Endothelial cell of umbilical vein (primary cell): ENCODE measurements around the gene AK5. TPM values are rescaled to one million over a fixed set of nuclear protein-coding genes. Genes with fewer than 3 reads are reported as not detected.

Experiments
- BruUV-seq: library from RNA; stranded (reverse); fragments of 400-500 nt; replicated peaks from 2 replicates; lab custom pipeline; 2021; lab: Mats Ljungman, UMichigan
- CTCF ChIA-PET: fragments of 300-600, 350-600 bp; sonication (Branson Sonifier 250); formaldehyde crosslinking; loops from one replicate; lab custom pipeline; 2021; ENCODE audit warnings: antibody characterized with exemption, inconsistent platforms; lab: Charles Lee
- POLR2A ChIA-PET: fragments of 300-600, 350-600 bp; sonication (Branson Sonifier 250); formaldehyde crosslinking; loops from one replicate; lab custom pipeline; 2021; ENCODE audit warnings: antibody characterized with exemption, inconsistent platforms; lab: Charles Lee
- DNase-seq: peaks from one replicate; pipeline ENCODE4 v3.0.0-alpha.2; 2011; ENCODE audit warnings: low read depth, low spot score
- FAIRE-seq: peaks from 2 replicates; lab custom pipeline; 2011; peaks lifted over from hg19 to GRCh38; lab: Jason Lieb, UNC
- H2AFZ ChIP-seq: 2 replicates; pipeline ENCODE4 v1.6.0; 2012; ENCODE audit warnings: low read depth, low read length, control low read depth, inconsistent platforms
- H3K27ac ChIP-seq: 2 replicates; pipeline ENCODE4 v1.5.1; 2011; ENCODE audit warnings: low read depth, mild to moderate bottlenecking, control low read depth, low read length, moderate library complexity; ENCODE audit not compliant: insufficient read depth
- H3K27me3 ChIP-seq, 2 experiments: 2 replicates each; pipeline versions ENCODE4 v1.6.0 to v1.6.1; 2011; ENCODE audit warnings: low read length in 2 of 2, mixed read lengths in 1 of 2; ENCODE audit not compliant: control insufficient read depth in 2 of 2, insufficient read depth in 2 of 2
- H3K36me3 ChIP-seq, 2 experiments: 2 replicates in 1 of 2; 3 replicates in 1 of 2; pipeline ENCODE4 v1.5.1; 2011; ENCODE audit warnings: low read length in 2 of 2, mild to moderate bottlenecking in 1 of 2, moderate library complexity in 1 of 2; ENCODE audit not compliant: control insufficient read depth in 2 of 2, insufficient read depth in 2 of 2; ENCODE audit errors: extremely low read depth in 1 of 2
- H3K4me1 ChIP-seq: 3 replicates; pipeline ENCODE4 v1.5.1; 2011; ENCODE audit warnings: mild to moderate bottlenecking, low read length; ENCODE audit not compliant: control insufficient read depth, insufficient read depth; ENCODE audit errors: extremely low read depth
- H3K4me2 ChIP-seq: 2 replicates; pipeline ENCODE4 v1.6.1; 2011; ENCODE audit warnings: low read length, control low read depth, mixed read lengths; ENCODE audit not compliant: insufficient read depth
- H3K4me3 ChIP-seq, 3 experiments: fragments of 200-600 bp in 1 of 3; sonication (generic), shearing (Covaris generic) in 1 of 3; replicated peaks in 1 of 3; 2 replicates each; pipeline ENCODE4 v1.5.1; 2011 to 2016; ENCODE audit warnings: control low read depth in 3 of 3, low read length in 3 of 3, mild to moderate bottlenecking in 2 of 3, inconsistent platforms in 1 of 3, low read depth in 1 of 3, moderate library complexity in 1 of 3; ENCODE audit not compliant: insufficient read depth in 1 of 3
- H3K79me2 ChIP-seq: 2 replicates; pipeline ENCODE4 v1.6.0; 2012; ENCODE audit warnings: low read length, inconsistent platforms; ENCODE audit not compliant: control insufficient read depth, insufficient read depth
- H3K9ac ChIP-seq: replicated peaks from 2 replicates; pipeline ENCODE3; 2011; ENCODE audit warnings: low read length, control low read depth; ENCODE audit not compliant: insufficient read depth; ENCODE audit errors: extremely low read depth
- H3K9me1 ChIP-seq: replicated peaks from 3 replicates; pipeline ENCODE4 v1.6.0; 2011; ENCODE audit warnings: mild to moderate bottlenecking, low read length; ENCODE audit not compliant: control insufficient read depth, insufficient read depth; ENCODE audit errors: extremely low read depth
- H3K9me3 ChIP-seq: replicated peaks from 2 replicates; pipeline ENCODE4 v1.5.1; 2012; ENCODE audit warnings: low read length, inconsistent platforms; ENCODE audit not compliant: control insufficient read depth, insufficient read depth
- H4K20me1 ChIP-seq: replicated peaks from 2 replicates; pipeline ENCODE3; 2011; ENCODE audit warnings: mild to moderate bottlenecking, low read length; ENCODE audit not compliant: control insufficient read depth, insufficient read depth; ENCODE audit errors: extremely low read depth
- EZH2 ChIP-seq: IDR thresholded peaks from 2 replicates; pipeline ENCODE4 v1.6.1; 2012; ENCODE audit warnings: borderline replicate concordance, low read depth, mild to moderate bottlenecking, moderate library complexity, low read length, inconsistent platforms; ENCODE audit not compliant: severe bottlenecking
- FOS ChIP-seq: IDR thresholded peaks from 2 replicates; pipeline ENCODE4 v1.6.1; 2011; ENCODE audit warnings: mild to moderate bottlenecking, low read length, moderate library complexity, borderline replicate concordance; ENCODE audit not compliant: insufficient read depth
- GATA2 ChIP-seq: IDR thresholded peaks from 2 replicates; pipeline ENCODE4 v1.7.0; 2011; ENCODE audit warnings: low read depth, mild to moderate bottlenecking, moderate library complexity, mixed read lengths, low read length; ENCODE audit not compliant: insufficient read length, insufficient read depth
- JUN ChIP-seq: IDR thresholded peaks from 2 replicates; pipeline ENCODE4 v1.6.1; 2011; ENCODE audit warnings: borderline replicate concordance, low read depth; ENCODE audit not compliant: insufficient read length, insufficient read depth
- MYC ChIP-seq: IDR thresholded peaks from one replicate; pipeline ENCODE4 v1.6.1; 2011; ENCODE audit warnings: mild to moderate bottlenecking, low read depth, low read length
- POLR2A ChIP-seq: IDR thresholded peaks from 2 replicates; pipeline ENCODE4 v1.6.1; 2012; ENCODE audit warnings: low read depth, mild to moderate bottlenecking, control low read depth, low read length
- POLR2AphosphoS5 ChIP-seq: IDR thresholded peaks from 2 replicates; pipeline ENCODE4 v1.6.1; 2012; ENCODE audit warnings: low read depth, mild to moderate bottlenecking, control low read depth, low read length, moderate library complexity; ENCODE audit not compliant: insufficient read depth
- dilution Hi-C: fragments of 300-500 bp; cut with MboI; formaldehyde crosslinking; loops from one replicate; pipeline ENCODE4 v1.15.0; 2019; ENCODE audit warnings: low sequenced_read_pairs; ENCODE audit not compliant: extremely low pct_ligation_motif_present
- intact Hi-C: fragments of 100-400 bp; cut with micrococcal nuclease; formaldehyde crosslinking; loops from one replicate; pipeline ENCODE4 v1.10.0; 2022
- polyA plus RNA-seq, 4 experiments: library from polyadenylated mRNA; depleted of rRNA in 3 of 4; stranded (reverse) in 3 of 4; unstranded in 1 of 4; fragments of >200 nt; gene quantifications; 2 replicates each; pipeline versions ENCODE4 v1.2.1 to v1.2.3, GENCODE V29; 2011 to 2012; ENCODE audit warnings: missing spikeins in 1 of 4
- total RNA-seq: library from RNA; stranded (reverse); gene quantifications from 2 replicates; pipeline ENCODE4 v1.2.3, GENCODE V29; 2021
- TF ChIP-seq, protein P1 (sequence below): IDR thresholded peaks from 2 replicates; pipeline ENCODE4 v1.6.1; 2011; ENCODE audit not compliant: insufficient read depth, insufficient read length
- TF ChIP-seq, protein P2 (sequence below), 2 donors: IDR thresholded peaks; 1 replicate in 1 of 2; 2 replicates in 1 of 2; pipeline ENCODE4 v1.5.1; 2011; ENCODE audit warnings: low read length in 2 of 2, mild to moderate bottlenecking in 2 of 2, moderate library complexity in 2 of 2, control low read depth in 1 of 2, inconsistent platforms in 1 of 2, low read depth in 1 of 2; ENCODE audit not compliant: insufficient read depth in 1 of 2; ENCODE audit errors: extremely low read depth in 1 of 2

The AK5 gene
- total and polyA plus RNA-seq, 2 donors (not counting 3 experiments of a cell fraction or from before 2014, with no cell fraction given) = 5.0 to 7.5 TPM

DNA sequence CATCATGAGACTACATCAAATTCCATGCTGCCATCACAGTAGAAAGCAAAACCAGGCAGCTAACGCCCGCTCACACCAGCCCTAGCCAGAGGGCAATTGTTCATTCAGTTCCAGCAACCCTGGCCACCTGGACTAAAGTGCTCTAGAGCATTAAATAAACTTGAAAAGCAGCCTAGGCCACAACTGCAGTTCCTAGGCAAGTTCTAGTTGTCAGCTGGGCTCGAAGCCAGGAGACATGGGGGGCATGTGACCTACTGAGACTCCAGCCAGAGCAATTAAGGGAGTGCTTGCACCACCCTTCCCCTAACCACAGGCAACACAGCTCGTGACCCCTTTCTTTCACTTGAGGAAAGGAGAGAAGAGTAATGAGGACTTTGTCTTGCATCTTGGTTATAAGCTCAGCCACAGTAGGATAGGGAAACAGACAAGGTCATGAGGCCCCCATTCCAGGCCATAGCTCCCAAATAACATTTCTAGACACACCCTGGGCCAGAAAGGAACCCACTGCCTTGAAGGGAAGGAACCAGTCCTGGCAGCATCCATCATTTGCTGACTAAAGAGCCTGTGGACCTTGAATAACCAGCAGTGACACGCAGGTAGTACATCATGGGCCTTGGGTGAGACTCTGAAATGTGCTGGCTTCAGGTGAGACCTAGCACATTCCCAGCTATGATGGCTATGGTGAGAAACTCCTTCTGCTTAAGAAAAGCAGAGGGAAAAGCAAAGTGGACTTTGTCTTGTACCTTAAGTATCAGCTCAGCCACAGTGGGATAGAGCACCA lies 323.6 kb downstream of the AK5 start:
- ChIA-PET CTCF (interaction anchor here (1.0 to 1.2 kb wide), 2 partner anchors 15 to 18 kb away, joined by 3 read pairs; no protein-coding TSS in a partner anchor), POLR2A (no interaction called here)
- intact Hi-C loops (loop anchor here (2.0 kb wide), 1 partner anchor 19 kb away; no protein-coding TSS in a partner anchor), dilution Hi-C loops (no loop called here)
- peaks cover 29% of the 10 kb centered on the region for H3K79me2 ChIP-seq
- H4K20me1 ChIP-seq = no peaks in the 10 kb centered on the region
- TF ChIP-seq FOS (no peak), POLR2A (no peak), GATA2 (no peak), MYC (no peak), EZH2 (no peak)
- TF ChIP-seq, protein P1, sequence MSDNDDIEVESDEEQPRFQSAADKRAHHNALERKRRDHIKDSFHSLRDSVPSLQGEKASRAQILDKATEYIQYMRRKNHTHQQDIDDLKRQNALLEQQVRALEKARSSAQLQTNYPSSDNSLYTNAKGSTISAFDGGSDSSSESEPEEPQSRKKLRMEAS = no peak
- no peak overlapping the region for H3K9ac ChIP-seq
- H3K4me2 ChIP-seq = no peak overlapping the region
- DNase-seq = peak; percentile 59
- peaks cover 0 to 3% of the 10 kb centered on the region in 2 experiments for H3K36me3 ChIP-seq
- no peaks in the 10 kb centered on the region for H3K4me1 ChIP-seq
- H3K27me3 ChIP-seq = no peaks in the 10 kb centered on the region
- H3K27ac ChIP-seq = no peak overlapping the region
- BruUV-seq = no TSS peak
- no peak for FAIRE-seq
- H2AFZ ChIP-seq = no peak overlapping the region
- H3K9me1 ChIP-seq = no peaks in the 10 kb centered on the region
- H3K9me3 ChIP-seq = peaks cover 4% of the 10 kb centered on the region
- no peak overlapping the region for H3K4me3 ChIP-seq

DNA sequence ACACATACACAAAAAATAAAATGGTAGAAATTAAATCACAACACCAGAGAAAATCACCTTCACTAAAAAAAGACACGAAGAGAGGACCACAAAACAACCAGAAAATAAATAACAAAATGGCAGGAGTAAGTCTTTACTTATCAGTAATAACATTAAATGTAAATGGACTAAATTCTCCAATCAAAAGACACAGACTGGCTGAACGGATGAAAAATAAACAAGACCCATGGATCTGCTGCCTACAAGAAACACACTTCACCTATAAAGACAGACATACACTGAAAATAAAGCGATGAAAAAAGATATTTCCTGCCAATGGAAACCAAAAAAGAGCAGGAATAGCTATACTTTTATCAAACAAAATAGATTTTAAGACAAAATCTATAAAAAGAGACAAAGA lies 327.1 kb downstream of the AK5 start:
- Histone ChIP-seq H3K79me2 (peaks cover 39% of the 10 kb centered on the region), H3K9ac (no peak overlapping the region), H3K36me3 (peaks cover 0 to 3% of the 10 kb centered on the region in 2 experiments), H3K4me1 (no peaks in the 10 kb centered on the region), H3K9me1 (no peaks in the 10 kb centered on the region), H4K20me1 (peaks cover 2% of the 10 kb centered on the region), H3K4me2 (no peak overlapping the region), H3K9me3 (peaks cover 4% of the 10 kb centered on the region), H3K27ac (no peak overlapping the region), H3K4me3 (no peak overlapping the region), H3K27me3 (no peaks in the 10 kb centered on the region), H2AFZ (no peak overlapping the region)
- ChIA-PET CTCF (no interaction called here), POLR2A (no interaction called here)
- TF ChIP-seq POLR2A (no peak), GATA2 (no peak), POLR2AphosphoS5 (no peak), JUN (no peak), MYC (no peak), FOS (no peak), EZH2 (no peak)
- TF ChIP-seq, protein P1 = no peak
- TF ChIP-seq, protein P2, sequence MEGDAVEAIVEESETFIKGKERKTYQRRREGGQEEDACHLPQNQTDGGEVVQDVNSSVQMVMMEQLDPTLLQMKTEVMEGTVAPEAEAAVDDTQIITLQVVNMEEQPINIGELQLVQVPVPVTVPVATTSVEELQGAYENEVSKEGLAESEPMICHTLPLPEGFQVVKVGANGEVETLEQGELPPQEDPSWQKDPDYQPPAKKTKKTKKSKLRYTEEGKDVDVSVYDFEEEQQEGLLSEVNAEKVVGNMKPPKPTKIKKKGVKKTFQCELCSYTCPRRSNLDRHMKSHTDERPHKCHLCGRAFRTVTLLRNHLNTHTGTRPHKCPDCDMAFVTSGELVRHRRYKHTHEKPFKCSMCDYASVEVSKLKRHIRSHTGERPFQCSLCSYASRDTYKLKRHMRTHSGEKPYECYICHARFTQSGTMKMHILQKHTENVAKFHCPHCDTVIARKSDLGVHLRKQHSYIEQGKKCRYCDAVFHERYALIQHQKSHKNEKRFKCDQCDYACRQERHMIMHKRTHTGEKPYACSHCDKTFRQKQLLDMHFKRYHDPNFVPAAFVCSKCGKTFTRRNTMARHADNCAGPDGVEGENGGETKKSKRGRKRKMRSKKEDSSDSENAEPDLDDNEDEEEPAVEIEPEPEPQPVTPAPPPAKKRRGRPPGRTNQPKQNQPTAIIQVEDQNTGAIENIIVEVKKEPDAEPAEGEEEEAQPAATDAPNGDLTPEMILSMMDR (IDR thresholded peaks at IDR 0.05; ENCODE audit: extremely low read depth in 1 of 2, insufficient read depth in 1 of 2, low read depth in 1 of 2, low read length in 2 of 2) = no peak
- dilution Hi-C loops (no loop called here), intact Hi-C loops (no loop called here)
- no TSS peak for BruUV-seq
- FAIRE-seq (no peak), DNase-seq (no peak)
